Activated CD8-positive, alpha-beta memory T cell treated with anti-CD3 and anti-CD28 coated beads, Interleukin-2, amount 50 U/mL, for 4 hours (primary cell): ENCODE results near the gene CRTAC1.

ENCODE experiments used
- DNase-seq: peaks from one replicate; pipeline ENCODE4 v3.0.0-alpha.2; 2020

The CRTAC1 gene

DNA sequence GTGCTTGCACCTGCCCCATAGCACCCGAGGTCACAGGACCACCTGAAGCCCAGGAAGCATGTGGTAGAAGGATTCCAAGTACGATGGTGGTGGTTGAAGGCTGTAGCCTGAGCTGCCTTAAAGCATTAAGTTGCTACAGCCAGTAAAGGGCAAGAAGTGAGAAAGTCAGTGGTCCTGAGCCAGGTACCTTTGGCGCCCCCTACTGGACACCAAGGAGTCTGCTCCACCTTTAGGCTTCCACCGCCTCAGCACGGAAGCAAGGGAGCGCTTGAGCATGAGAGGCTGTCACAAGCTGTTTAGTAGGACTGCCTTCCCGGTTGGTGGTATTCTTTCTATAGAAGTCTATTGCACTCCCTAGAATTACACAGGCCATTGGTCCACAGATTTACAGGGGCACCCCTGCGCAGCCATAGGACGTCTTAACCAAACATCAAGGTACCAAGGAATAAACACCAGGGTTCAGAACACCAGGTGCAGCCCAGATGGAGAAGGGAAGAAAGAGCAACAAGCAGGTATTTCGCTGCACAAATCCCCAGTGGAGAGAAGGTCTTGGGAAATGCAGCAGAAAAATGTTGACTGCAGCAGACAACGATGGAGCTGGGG is 2.2 kb downstream of the CRTAC1 start:
- DNase-seq: peak; percentile 49

DNA sequence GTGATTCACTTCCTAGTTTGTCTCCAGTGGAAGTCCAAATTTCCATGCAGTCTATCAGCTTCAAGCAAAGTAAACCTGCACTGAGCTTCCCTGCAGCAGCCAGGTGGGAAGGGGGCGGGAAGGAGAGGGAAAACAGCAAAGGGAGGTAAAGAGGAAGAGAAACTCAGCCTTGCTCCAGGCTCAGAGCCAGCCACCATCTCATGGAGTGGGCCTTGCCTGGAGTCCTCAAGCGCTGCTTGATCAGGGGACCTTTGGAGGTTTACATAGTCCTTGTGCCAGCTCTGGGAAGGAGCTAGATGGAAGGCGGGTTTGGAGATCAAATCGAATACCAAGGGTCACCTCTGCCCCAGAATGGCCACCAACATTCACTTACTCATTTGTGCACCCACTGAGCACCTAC is 7.4 kb downstream of the CRTAC1 start:
- no peak for DNase-seq

DNA sequence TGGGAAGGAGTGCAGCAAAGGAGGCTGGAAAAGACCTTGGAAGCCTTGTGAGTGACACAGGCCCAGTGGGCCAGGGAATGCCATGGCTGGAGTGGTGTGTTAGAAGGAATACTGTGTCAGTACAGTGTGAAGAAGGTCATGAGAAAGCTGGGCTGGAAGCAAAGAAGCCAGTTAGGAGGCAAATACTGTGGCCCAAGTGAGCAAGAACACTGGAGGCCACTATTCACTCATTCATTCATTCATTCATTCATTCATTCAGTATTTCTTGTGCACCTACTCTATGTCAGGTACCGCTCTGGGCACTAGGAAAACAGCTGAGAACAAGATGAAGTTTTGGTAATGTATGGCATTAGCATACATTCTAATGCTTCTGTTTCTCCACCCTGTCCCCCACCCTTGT is 9.6 kb downstream of the CRTAC1 start:
- no peak for DNase-seq

DNA sequence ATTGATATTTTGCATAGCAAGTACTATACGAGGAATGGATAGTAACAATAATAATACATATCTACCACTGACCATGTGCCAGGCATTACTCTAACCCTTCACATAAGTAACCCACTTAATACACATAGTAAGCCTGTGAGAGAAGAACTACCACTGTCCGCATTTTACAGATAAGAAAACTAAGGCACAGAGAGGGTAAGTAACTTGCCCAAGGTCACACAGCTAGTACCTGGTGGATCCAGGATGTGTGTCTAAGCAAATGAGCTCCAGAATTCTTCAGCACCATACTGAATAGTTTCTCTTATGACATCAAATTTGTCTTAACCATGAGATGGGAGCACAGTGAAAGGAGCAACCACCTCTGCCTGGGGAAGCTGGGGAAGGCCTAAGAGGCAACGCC is 10.2 kb downstream of the CRTAC1 start:
- no peak for DNase-seq

DNA sequence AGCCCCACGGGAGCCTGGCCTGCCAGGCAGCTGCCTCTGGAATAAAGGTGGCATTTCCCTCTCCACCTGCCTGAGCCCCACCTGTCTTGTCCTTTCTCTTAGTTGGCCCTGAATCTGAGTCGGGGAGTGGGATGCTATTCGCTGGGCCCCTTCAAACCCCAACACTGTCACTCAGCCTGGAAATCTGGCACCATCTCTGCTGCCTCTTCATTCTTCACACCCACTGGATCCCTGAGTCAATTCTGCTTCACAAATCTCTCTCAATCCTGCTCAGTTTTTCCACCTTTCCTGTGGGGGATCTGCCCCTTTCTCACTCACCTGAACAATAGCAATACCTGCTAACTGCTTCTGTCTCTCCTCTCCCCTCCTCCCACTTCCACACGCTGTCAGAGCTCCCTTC is 10.6 kb downstream of the CRTAC1 start:
- no peak for DNase-seq

DNA sequence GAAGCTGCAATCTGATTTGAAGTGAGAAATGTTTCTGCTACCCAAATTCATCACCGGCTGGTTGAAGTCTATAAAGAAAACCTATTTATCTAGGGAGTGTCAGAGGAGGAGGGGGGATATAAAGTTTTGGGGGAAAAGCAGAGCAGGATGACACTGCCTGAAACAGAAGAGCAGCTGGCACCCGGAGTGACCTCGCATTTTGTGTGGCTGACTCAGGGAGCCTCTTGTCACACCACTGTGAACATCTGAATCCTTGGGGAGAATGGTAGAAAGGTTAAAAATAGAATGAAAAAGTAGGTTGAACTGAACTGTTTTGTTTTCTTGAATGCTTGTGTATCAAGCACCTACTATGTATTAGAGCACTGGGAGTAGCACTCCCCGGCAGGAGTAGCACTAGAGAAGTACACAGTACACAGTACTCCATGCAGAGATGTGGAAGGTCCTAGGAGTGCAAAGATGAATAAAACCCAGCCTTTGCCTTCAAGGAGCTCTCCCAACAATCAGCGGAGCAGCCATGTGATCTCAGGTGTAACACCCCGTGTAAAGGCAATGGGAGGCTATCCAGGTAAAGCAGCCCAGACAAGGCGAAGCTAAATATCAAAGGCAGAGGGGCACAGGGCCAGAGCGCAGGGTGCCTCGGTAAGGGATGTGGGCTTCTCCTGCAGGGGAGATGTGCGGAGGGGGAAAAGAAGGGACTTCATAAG is 13.5 kb downstream of the CRTAC1 start:
- no peak for DNase-seq

DNA sequence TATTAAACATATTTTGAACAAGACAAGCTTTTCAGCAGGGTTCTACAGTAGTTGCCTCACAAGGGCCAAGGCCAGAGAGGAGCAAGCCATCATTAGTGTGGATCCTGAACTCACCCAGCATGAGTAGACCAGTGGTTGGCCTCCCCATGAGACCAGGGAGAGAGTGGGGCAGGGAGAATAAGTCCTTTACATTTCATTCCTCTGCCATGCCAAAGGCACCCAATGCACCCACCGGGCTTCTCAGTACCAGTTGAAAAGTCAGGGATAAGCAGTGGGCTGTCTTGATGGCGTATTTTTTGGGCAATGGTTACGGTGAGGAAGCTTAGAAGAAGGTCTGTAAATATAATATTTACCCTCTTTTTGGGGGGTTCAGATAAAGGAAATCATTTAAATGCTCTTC is 16.6 kb downstream of the CRTAC1 start:
- DNase-seq: no peak

DNA sequence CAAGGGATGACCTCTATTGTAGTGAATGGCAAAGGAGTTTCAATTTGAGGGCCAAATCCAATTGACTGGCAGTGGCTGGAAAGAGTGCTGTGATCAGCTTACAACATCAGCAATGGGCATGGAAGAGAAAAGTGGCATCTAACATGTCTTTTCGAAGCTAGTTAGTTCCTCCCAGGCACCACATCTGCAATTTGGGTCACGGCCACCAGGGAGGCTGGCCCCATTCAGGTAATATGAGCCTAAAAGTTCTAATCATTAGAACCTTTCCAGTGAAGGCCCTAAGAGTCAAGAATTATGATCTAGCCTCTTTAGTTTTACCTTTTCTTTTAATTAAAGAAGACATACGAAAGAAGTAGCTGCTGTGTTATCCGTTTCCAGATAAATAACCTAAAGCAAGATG is 17.3 kb downstream of the CRTAC1 start:
- no peak for DNase-seq

DNA sequence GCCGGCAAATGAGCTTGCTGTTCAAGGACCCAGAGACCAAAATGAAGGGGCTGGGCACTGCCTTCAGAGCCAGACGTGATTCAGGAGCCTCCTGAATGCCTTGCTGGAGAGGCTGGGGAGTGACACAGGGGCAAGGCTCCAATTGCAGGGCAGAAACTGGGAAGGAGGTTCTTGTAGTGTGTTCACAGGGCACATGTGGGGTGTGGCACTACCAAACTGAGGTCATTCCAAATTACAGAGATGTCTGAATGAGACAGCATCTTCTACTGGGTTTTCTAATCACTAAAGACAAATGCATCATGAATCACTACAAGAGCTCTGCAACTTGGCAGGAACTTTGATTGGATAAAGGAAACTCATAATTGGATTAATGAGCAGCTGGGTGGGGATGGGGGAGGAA is 17.8 kb downstream of the CRTAC1 start:
- DNase-seq: no peak

DNA sequence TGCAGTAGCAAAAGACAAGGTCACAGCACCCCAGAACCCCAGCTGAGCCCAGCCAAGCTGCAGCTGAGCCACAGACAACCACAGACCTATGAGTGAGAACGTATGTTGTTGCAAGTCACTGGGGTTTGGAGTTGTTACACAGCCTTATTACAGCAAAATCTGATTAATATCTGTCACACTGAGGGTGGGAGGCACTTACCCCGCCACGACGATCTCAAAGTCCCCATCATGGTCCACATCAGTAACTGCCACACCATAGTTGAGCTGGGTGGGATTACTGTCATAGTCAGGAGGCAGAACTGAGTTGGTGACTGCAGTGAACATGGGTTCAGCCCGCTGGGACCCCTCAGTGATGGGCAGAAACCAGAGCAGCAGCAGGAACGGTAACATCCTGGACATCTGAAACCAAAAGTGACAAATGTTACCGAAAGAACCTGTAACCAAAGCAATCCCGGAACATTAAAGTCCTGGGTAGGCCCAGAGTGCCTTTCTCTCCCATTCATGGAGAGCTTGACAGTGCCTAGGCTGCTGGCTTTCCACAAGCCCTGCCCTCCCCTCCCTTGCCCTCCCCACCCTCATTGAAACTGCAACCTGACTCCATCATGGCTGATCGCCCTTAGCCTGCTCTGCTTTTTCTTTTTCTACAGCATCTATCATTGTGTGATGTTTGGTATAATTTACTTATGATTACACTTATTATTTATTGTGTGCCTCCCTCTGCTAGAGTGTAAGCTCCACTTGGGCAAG is 19.3 kb downstream of the CRTAC1 start:
- DNase-seq: no peak

DNA sequence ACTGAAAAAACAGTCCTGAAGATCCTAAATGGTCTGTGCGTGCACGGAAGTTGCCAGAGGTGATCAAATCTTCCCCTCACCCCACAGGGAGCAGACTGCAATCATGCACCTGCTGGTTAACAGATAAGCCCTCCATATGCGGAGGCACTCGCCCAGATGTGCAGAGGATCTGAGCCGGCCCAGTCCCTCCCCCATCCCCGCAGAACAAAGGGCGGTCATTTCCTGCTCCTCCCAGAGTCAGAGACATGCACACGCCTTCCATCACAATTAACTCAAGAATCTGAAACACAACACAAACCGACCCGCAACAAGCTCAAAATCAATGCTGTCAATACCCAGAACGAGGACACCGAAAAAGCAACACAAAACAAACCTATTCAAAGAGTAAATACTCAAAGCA is 24.2 kb downstream of the CRTAC1 start:
- no peak for DNase-seq

DNA sequence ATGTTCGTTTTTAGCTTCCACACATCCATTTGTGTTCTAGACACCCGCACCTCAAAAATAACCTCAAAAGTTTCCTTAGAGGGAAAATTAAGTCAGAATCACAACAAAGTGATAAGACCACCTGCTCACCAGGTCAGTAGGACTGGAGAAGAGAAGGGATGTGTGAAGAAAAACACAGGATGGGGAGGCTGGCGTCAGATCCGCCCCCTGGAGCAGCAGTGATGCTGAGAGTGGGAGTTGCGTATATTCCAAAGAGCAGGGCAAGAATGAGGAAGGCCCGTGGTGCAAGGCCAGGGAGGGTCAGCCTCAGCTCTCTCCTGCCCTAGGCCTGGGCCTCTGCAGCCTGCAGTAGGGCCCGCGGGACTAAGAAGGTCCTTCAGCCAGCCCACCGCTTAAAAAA is 28.7 kb downstream of the CRTAC1 start:
- DNase-seq: no peak

DNA sequence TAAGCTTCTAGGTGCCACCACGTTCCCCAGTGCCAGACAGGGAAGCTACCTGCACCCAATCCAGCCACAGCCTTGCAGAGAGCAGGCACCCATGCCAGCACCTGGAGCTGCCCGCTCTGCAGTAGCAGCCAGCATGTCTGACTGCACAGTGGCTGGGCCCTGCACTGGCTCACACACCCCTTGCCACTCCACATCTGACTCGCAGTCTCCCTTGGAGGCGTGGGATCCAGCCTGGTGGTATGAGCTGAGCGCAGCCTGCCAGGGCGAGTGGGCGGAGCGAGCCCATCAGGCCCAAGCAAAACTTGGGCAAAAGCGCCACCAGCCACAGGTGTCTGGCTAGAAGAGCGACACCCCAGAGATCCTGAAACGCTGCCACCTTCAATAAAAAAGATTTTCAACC is 30.1 kb downstream of the CRTAC1 start:
- DNase-seq: no peak

DNA sequence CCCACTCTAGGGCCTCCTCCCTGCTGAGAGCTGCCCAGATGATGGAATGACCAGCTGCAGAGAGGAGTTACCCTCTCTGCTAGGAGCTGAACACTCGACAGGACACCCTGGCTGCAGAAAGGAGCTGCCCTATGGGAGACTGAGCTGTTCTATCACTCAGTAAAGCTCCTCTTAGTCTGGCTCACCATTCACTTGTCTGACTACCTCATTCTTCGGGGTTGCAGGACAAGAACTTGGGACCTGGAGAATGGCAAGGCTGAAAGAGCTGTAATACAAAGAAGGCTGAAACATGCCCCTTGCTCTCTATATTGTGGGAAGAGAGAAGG is 30.5 kb downstream of the CRTAC1 start:
- DNase-seq: no peak

DNA sequence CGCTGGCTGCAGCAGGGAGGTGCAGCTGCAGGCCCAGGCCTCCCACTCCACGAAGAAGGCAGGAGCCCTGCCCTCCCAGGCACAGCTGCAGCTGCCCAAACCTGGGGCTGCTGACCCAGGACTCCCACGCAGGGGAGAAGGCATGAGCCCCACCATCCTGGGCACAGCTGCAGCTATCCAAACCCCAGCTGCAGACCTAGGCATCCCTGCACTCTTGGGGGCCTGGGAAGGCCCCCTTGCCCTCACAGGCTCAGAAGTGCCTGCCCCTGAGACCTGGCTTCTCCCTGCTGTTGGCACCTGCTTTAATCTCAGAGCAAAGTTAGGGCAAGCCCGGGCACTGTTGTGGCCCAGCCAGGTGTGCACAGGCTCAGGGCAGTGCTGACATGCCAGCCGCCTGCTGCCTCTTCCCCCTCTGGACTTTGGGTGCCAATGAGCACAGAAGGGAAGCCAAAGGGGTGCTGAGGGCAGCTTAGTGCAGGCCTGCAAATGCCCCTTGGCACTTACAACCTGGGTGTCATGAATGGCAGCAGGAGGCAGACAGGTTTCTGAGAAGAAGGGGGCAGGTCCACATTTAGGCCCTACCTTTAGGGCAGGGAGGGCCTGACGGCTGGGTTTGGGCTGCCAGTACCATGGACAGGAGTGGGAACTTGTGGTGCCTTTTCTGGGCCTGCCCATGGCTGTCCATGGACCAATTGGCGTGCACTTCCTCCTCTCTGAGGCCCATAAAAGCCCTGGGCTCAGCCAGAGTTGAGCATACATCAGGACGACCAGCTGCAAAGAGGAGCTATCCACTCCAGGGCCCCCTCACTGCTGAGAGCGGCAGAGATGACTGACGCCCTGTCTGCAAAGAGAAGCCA is 31.1 kb downstream of the CRTAC1 start:
- DNase-seq: no peak

DNA sequence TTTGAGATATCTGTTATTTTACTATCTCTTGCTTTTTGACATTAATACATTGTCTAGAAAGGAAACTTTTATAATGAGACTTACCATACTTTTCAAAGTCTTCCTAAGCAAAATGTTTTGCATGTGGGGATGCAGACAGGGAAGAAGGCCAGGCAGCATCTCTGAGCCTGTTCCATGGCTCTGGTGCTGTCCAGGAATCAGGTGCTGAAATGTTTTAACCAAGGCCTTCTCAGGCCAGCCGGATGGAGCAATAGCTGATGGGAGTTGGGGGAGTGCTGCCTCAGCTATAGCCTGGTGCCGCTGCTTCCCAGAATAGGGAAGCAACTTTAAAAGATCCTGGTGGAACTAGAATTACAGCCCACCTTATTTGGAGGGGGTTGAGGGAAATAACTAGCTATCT is 38.5 kb downstream of the CRTAC1 start:
- DNase-seq: no peak

DNA sequence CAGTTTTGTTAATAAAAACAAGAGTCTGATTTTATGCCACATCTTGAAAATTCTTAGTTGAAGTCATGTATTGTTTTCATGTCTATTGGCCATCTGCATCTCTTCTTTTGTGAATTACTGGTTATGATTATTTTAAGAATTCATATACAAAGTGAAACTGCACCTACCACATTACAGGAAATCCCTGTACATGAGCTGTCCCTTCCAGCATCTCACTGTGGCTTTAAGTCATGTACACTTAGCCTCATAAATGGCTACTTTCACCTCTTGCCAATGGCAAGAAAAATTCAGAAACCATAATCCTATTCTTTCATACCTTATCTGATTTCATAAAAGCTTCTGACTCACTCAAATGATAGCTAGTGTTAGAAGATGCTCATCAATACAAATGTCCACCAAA is 48.6 kb downstream of the CRTAC1 start:
- DNase-seq: no peak

DNA sequence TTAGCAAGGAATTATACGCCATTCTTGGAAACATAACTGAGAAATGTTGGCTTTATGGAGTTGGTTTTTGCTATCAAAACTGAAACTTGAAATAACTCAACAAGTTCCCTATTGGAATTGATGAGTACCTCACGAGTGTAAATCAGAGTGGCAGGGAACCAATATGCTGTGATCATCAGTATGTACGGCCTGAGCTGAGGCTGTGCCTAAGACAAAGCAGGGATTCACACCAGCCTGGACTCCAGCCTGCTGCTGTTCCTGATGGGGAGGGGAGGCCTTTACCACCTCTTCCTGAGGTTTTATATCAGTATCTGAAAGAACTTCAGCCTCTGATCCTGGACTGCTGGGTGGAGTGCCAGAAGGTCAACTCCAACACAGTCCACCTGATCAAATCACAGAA is 52.7 kb downstream of the CRTAC1 start:
- DNase-seq: no peak

DNA sequence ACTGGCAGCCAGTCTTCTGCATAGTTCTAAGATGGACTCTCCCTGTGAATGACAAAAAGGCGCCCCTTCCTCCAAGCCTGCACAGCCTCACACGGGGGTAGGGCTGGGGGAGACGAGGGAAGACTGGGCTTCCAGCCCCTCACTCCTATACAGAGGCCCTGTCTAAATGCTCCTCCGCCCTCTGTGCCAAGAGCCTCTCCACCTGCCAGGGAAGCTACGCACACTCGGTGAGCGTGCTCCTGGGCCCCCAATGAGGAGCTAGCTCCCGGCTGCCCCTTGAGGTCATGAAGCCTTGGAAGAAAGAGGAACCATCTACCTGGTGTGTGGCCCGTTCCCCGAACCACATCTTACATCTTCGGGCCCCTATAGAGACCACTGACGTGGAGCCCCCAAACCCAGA is 54.8 kb downstream of the CRTAC1 start:
- DNase-seq: no peak

DNA sequence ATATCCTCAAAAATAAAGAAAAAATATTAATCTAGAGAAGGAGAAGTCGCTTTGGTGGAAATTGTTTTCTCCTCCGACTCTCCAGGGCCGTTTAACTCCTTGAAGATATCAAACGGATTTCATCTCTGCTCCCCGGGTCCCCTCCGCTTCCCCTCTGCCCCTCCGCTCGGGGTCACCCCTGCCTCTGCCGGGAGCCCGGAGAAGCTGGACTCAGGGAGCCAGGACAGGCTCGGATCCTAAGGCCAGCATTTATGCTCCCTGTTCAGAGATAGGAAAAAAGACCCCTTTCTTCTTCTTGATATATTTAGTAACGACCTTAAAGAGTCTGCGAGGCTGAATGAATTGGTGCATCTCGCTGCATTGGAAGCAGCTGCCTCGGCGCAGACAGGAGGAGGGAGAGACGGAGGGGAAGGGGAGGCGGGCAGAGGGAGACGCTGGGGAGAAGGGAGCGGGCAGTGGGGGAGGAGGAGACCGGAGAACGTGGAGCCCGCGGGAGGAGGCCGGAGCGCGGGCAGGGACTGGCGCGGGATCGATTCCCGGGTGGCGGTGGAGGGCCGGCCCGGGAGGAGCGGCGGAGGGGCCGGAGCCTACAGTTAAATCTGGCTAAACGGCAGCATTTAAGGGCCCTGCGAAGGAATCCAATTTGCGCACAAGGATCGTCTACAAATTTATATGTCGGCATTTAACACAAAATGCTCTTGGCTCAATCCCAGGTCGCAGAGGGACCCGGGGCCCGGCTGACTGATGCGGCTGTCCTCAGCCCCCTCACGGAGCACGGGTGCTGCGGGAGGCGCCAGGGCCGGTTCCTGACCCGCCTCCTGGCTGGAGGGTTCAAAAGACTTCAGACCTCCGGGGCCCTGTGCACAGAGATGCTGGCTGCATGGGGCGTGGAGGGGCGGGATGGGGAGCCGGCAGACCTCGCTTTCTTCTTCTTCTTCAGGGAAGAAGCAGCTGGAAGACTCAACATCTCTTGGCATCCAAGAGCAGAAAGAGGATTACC is 55.6 kb downstream of the CRTAC1 start:
- no peak for DNase-seq

DNA sequence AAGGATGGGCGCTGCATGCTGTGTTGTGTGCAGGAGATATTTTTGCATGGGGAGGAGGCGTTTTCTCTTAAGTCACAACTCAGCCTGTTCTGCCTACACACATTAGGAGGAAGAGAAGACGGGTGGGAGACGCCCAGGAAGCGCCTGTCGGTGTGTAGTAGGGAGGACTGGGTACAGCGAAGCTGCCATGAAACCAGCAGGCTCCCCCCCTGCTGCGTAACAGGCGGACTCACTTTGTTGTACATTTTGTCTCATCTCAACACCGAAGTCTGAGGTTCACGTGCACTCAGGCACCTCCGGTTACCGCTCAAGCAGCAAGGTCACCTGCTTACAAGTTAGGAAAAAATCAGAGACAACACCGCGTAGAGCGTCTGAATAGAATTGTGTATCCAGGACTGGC is 56.3 kb downstream of the CRTAC1 start:
- no peak for DNase-seq

DNA sequence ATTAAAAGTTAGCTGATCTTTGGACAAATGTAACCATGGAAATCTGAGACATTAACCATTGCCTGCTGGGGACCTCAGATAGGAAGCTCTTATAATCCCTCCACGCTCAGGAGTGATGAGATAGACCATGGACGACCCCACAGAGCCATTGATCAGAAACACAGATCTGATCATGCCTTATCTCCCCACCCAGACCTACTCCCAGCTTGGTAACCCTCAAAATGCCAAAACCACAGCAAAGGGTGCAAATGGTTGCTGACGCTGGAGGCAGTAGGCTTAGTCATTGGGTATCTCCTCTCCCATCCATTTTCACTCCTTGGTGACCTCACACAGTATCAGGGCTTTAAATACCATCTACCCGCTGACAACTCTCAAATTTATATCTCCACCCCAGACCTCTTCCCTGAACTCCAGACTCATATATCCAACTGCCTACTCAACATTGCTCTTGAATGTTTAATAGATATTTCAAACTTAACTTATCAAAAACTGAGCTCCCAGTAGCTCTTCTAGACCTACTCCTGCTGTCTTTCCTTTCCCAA is 60.8 kb downstream of the CRTAC1 start:
- no peak for DNase-seq
